Gastrocnemius medialis (tissue), 4 donors: ENCODE data around the gene ESPN.

Source experiments
- CTCF ChIP-seq, 5 experiments: fragments of 450-650 bp in 3 of 5; fragments of 200-600 bp in 2 of 5; sonication (generic) in 2 of 5; IDR thresholded peaks in 4 of 5; conservative IDR thresholded peaks in 1 of 5; 1 replicate in 4 of 5; 2 replicates in 1 of 5; pipeline ENCODE4 v1.5.1; 2016 to 2019; ENCODE audit warnings: antibody characterized with exemption in 5 of 5, mild to moderate bottlenecking in 3 of 5, moderate library complexity in 3 of 5
- POLR2A ChIP-seq, 2 donors: fragments of 450-650 bp; IDR thresholded peaks; one replicate each; pipeline ENCODE4 v1.6.1; 2017; ENCODE audit warnings: antibody characterized with exemption in 2 of 2, mild to moderate bottlenecking in 2 of 2, moderate library complexity in 2 of 2

- no peak for TF ChIP-seq CTCF (IDR thresholded peaks at IDR 0.05 in 4 of 5, conservative IDR thresholded peaks at IDR 0.05 in 1 of 5)
- TF ChIP-seq POLR2A (IDR thresholded peaks at IDR 0.05): no peak
These were observed 22.1 kb downstream of the ESPN start for GRCh38 chr1:6446665-6447015.
